LNCaP clone FGC (cell line): ENCODE data around the gene GPR35.

Source experiments
- DNase-seq: peaks from one replicate; pipeline ENCODE4 v3.0.0-alpha.2; 2011; ENCODE audit warnings: low read depth
- H3K4me3 ChIP-seq: 2 replicates; pipeline ENCODE4 v1.5.1; 2011; ENCODE audit warnings: mild to moderate bottlenecking, low read depth, low read length, control low read depth
- TF ChIP-seq, protein P1 (sequence below): IDR thresholded peaks from 2 replicates; pipeline ENCODE4 v1.5.1; 2012; ENCODE audit warnings: mild to moderate bottlenecking; ENCODE audit not compliant: control insufficient read depth, insufficient read depth; ENCODE audit errors: extremely low read depth

The GPR35 gene

DNA sequence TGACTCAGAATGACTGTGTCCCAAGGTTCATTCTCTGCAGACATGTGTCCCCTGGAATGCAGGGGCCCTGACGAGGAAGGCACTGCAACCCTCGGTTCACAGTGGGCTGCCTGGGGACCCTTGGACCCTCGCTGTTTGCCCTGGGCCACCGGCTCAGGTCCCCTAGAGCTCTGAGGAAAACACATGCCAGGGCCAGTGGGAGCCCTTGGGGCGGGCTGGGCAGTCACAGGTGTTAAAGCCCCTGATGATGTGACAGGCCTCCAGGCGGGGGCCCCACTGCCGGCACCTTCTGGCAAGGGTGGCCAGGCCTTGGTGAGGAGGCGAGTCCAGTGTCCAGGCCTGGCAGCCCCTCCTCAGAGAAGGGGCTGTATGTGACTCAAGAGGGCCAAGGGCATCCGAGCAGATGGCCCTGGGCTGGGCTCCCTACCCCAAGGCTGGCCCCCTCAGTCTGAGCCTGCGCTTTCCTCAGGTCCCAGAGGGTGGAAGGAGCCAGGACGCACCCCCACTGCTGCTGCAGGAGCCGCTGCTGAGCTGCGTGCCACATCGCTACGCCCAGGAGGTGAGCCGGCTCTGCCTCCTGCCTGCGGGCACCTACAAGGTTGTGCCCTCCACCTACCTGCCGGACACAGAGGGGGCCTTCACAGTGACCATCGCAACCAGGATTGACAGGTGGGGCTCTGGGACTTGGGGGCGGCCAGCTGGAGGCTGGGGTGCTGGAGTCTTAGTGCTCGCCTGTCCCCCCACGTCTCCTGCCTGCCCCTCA lies 27.7 kb upstream of the GPR35 start:
- DNase-seq: no peak
- H3K4me3 ChIP-seq: no peak overlapping the region
- TF ChIP-seq, protein P1, sequence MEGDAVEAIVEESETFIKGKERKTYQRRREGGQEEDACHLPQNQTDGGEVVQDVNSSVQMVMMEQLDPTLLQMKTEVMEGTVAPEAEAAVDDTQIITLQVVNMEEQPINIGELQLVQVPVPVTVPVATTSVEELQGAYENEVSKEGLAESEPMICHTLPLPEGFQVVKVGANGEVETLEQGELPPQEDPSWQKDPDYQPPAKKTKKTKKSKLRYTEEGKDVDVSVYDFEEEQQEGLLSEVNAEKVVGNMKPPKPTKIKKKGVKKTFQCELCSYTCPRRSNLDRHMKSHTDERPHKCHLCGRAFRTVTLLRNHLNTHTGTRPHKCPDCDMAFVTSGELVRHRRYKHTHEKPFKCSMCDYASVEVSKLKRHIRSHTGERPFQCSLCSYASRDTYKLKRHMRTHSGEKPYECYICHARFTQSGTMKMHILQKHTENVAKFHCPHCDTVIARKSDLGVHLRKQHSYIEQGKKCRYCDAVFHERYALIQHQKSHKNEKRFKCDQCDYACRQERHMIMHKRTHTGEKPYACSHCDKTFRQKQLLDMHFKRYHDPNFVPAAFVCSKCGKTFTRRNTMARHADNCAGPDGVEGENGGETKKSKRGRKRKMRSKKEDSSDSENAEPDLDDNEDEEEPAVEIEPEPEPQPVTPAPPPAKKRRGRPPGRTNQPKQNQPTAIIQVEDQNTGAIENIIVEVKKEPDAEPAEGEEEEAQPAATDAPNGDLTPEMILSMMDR: no peak

DNA sequence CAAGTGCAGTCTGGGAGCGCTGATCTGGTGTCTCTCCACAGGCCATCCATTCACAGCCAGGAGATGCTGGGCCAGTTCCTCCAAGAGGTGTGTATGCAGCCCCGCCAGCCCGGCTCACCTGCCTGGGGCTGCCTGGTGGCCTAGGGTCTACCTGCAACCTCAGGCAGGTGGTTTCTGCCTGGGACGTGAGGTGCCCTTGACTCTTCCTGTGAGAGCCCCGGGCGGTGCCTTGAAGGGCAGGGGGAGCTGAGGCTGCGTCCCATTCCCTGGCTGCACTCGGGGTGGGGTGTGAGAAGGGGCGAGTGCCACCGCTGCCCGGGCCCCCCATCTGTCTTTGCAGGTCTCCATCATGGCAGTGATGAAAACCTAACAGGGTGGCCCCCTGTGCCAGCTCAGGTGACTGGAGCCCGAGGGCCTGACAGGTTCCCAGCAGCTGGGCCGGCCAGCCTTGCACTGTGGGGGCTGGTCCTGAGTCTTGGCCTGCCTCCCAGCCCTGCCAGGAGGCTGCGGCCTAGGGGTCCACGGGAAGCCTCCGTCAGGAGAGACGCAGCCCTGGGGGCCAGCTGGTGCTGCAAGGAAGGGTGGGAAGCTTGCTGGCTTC lies 26.9 kb upstream of the GPR35 start:
- no peak for DNase-seq
- TF ChIP-seq, protein P1: no peak
- no peak overlapping the region for H3K4me3 ChIP-seq

DNA sequence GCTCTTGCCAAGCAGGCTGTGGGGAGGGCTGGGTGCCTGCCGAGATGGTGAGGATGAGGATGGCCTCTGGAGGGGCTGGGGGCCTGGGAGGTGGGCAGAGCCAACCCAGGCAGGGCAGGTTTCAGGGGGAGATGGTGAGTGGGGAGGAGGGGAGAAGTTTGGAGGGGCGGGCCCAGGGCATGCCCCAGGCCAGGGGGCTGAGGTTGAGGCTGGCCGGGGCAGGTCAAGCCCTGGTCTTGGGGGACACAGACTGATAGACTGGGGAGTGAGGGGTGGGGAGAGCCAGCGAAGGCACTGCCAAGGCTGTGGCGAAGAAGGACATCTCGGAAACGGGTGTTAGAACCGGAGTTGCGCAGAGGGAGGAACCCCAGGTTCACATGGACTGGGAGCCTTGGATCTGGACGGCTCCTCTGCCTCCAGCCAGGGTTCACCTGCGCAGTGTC lies 26.1 kb upstream of the GPR35 start:
- DNase-seq: no peak
- TF ChIP-seq, protein P1: no peak

DNA sequence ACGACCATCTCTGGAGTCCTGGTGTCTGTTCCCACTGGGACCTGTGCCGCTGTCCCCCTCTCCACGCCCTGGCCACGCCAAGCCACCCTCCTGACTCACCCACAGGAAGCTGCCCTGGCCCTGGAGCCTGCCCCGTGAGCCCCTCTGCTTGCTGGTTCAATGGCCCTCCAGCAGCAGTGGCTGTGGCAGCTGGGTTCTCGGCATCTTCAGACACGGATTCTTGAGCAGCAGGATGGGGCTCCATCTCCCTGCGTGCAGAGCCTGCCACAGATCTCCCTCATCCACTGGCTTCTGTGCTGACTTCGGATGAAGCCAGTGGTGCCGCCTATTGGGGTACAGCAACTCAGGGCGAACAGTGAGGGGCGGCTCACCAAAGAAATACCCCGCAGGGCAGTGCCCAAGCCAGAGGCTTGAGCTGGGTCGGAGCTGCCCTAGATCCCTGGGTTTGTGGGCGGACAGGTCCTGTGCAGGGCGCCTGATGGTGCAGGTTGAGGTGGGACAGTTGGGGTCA lies 24.8 kb upstream of the GPR35 start:
- DNase-seq: no peak
- TF ChIP-seq, protein P1: no peak
- no peak overlapping the region for H3K4me3 ChIP-seq

More for the DNA sequence above, 26.1 kb upstream of the GPR35 start:
- no peak overlapping the region for H3K4me3 ChIP-seq

DNA sequence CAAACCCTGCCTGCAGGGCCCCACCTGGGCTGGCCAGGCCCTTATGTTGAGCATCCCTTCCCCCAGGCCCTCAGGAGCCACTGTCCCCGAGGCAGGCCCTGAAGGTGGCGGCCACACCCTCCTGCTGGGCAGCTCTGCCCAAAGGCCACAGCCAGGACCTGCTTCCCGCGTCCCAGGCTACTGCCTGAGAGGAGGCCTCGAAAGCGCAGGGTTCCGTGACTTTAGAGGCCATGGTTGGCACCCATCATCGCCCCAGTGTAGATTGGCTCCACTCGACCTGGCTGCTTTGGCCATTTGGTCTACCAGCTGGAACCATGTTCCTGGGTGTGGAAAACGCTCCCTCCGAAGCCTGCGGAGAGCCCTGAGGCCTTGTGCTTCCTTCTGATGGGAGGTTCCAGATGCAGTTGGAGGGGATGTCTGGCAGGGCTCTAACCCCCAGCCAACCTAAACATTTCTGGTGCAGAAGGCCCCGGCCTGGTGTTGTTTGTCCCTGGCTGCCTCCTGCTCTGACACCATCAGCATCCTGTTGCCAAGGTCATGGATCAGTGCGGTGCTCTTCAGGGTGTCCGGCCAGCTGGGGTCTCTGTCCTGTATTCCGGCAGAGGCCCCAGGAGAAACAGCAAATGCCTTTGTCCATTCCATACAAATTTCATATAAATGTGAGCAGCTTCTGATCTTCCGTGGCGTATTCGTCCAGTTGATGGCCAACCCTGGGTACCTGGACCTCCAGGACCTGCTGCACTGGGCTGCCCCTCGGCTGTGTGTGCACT lies 24.0 kb upstream of the GPR35 start:
- DNase-seq: no peak
- H3K4me3 ChIP-seq: no peak overlapping the region
- TF ChIP-seq, protein P1: no peak

DNA sequence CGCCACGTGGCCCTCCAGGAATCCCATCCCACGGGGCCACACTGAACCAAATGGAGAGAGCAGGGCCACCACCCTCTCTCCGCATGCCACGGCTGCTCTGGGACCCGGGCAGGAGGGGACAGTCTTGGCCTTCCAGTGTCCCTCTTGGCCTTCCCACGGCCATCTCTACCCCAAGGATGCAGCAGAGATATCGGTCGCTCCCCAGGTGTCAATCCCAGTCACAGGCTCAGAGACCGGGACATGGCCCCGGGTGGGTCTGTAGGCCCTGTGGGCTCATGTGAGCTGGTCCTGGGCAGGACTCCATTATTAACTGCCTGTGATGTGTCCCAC lies 23.5 kb upstream of the GPR35 start:
- no peak overlapping the region for H3K4me3 ChIP-seq
- no peak for DNase-seq
- TF ChIP-seq, protein P1: no peak
